Activated T-cell treated with anti-CD3 and anti-CD28 coated beads, Interleukin-2, amount 50 U/mL, for 72 hours (primary cell): Measurements from ENCODE around the gene OR6C6. TPM values are rescaled to one million over a fixed set of nuclear protein-coding genes. Genes with fewer than 3 reads are reported as not detected.

Source experiments
- total RNA-seq, 2 donors: library from RNA; stranded (reverse); gene quantifications; one replicate each; pipeline ENCODE4 v1.2.3, GENCODE V29; 2022

Gene OR6C6
- total RNA-seq, 2 donors from 2014 or later, result not detected

Other genes with a start within 250 kb of the OR6C6 start
- gene OR9K2, start 170.2 kb downstream of the OR6C6 start, total RNA-seq, result not detected
- gene OR10A7, start 75.5 kb downstream of the OR6C6 start, total RNA-seq, result not detected
- gene OR6C74, start 52.0 kb downstream of the OR6C6 start, total RNA-seq, result not detected
- gene OR6C1, start 17.8 kb upstream of the OR6C6 start, total RNA-seq, result not detected
- not detected for gene OR6C3, start 34.2 kb upstream of the OR6C6 start, total RNA-seq
- gene OR6C75, start 66.4 kb upstream of the OR6C6 start, total RNA-seq, result not detected
- not detected for gene OR6C65, start 104.0 kb upstream of the OR6C6 start, total RNA-seq
- not detected for gene OR6C76, start 129.7 kb upstream of the OR6C6 start, total RNA-seq
- gene OR6C2, start 147.5 kb upstream of the OR6C6 start, total RNA-seq, result not detected
- gene OR6C70, start 173.6 kb upstream of the OR6C6 start, total RNA-seq, result under 1 TPM in 1 of 2 donors, not detected in 1; 0.26 TPM
- not detected for gene OR6C68, start 195.8 kb upstream of the OR6C6 start, total RNA-seq